AG08395 (cell line): ENCODE measurements around the gene SGPP2.
"Not testable (repeated sequence)": the region's sequence is repeated elsewhere in the genome, so short reads cannot be mapped to it uniquely, and the experiment has no call there.

ENCODE experiments used
- DNase-seq: peaks from one replicate; pipeline ENCODE4 v3.0.0; 2012; ENCODE audit warnings: mixed read lengths, low spot score

Gene SGPP2

DNA sequence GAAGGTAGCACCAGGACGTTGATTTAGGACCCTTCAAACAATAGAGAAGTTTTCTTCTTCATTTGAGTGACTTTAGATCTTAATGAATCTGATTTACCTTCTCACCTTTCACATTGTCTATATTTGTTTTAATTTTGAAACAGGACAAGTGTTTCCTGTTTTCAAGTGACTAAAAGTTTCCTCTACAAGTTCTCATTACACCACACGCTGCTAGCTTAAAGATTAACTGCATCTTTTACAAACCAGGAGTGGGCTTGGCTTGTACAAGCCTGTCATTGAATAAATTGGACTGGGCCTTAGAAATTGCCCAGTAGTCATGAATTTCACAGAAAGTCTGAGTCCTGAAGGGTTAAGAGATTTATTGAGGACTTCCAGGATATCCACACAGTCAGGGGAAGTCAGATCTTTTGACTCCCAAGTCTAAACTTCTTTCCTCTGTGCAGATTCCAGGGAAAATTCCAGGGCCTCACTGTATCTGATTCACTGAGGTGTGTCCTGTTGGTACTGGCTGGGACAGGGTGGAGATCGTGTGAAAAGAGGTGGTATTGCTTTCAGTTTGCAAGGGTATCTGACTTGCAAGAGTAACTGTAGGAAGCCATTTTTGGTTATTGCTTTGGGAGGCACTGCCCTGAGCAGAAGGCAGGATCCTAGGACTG is 3.4 kb downstream of the SGPP2 start:
- DNase-seq: no peak

DNA sequence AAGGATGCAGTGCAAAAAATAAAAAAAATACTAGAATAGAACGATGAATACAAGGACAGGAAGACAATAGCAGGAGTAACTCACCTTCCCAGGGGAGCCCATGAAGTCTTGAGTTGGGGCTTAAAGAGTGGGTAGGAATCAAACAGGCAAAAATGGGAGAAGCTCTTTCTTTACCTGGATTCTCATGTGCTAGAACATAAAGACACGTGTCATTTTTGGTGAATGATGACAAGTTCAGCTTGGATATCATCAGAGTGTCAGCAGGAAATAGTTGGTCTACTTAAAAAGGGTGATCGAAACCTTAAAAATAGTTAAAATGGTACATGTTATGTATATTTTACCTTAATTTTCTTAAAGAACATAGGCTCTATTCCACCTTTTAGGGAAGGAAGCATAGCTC is 5.7 kb downstream of the SGPP2 start:
- DNase-seq: no peak

DNA sequence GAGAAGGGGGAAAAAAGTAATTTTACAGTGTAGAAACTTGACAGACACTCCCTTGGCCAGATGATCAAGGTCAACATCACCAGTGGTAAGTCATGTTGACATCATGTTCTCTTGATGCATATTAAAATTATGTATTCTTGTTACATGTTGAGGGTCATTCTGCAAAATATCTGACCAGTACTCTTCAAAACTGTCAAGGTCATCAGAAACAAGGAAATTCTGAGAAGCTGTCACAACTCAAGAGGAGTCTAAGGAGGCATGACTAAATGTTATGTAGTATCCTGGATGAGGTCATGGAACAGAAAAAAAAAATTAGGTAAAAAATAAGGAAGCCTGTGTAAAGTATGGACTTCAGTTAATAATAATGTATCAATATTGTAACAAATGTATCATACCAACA is 6.3 kb downstream of the SGPP2 start:
- DNase-seq: no peak

DNA sequence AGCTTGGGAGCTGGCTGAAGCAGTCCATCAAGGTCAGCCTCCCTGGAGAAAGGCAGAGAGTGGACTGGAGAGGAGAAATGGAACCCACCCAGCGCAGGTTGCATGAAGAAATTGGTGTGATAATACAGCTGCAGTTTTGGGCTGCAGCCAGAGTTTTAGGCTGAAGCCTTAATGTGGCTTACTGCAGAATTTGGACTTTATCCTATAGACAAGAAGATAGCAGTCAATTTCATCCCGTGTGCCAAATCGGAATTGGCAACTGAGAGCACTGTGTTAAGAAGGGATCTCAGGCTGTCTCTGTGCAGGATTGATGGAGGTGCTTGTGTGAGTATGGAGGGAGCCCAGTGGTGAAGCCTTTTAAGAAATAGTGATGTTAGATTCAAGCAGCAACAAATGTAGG is 7.5 kb downstream of the SGPP2 start:
- DNase-seq: no peak

DNA sequence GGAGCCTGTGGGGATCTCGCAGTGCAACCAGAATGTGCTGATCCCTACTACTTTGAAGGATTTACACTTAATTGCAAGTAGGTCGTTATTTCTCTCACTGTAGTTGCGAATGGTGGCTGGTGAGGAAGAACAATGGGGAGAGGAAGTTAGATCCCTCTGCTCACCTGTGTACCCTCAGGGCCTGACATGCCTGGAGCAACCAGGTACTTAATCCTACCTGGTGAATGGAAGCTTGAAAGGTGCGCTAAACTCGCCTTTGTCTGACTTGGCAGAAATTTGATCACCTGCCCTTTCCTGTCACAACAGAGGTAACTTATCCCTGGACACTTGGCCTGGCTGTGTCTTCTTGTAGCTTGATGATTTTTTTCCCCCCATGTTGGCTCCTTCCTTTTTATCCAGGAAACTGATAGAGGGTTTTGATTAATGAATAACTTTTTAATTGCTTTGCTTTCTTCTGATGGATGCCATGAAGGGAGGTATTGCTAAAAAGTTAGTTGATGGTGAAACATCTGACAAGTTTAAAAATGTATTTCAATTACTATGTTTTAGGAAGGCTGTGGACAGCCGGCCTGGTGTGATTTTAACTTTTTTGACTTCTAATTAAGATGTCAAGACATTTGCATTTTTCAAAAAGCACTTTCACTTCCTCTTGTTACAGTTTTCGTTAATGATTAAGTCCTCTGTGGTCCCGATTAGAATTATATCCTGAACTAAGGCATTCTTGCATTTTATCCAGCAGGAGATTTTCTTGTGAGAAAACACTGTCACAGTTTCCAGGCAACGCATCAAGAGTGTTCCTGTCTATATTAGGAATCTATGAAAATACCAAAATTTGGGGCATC is 9.2 kb downstream of the SGPP2 start:
- no peak for DNase-seq

DNA sequence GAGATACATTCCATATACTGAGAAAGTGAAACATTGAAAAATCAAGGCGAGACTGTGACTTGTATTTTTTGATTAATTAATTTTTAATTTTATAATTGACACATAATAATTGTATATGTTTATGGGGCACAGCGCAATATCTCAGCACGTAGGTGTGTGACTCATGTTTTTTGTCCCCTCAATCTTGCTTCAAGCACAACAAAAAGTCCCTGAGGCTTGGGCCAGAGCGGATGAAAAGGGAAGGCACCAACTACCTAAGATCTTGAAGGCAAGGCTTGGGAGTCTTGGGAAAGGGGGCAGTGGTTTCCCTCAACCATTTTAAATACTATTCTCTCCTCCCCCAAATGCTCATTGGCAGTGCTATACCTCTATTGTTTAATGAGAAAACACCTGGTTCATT is 9.9 kb downstream of the SGPP2 start:
- no peak for DNase-seq

DNA sequence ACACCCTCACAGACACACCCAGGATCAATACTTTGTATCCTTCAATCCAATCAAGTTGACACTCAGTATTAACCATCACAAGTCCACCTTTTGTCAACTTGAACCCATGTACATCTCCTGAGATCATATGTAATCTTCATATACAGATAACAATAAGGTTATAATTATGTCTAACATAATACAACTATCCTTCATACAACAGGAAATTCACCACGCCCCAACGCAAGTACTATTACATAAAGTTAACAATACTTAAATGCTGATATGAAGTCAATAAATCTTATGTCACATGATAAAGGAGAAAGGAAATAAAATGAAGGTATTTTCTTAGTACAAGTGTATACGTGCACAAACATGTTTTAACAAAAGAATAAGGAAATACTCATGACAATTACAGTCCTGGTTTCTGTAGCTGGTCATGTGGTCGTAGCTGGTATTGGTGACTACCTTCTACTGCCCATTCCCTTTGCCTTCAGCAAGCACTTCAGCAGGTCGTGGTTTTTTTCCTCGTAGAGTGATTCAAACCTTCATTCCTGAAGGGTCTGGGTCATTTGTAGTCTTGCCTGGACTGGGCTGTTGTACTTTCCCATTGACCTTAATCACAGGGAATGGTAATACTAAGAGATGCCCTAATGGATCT is 11.2 kb downstream of the SGPP2 start:
- DNase-seq: not testable (repeated sequence)

DNA sequence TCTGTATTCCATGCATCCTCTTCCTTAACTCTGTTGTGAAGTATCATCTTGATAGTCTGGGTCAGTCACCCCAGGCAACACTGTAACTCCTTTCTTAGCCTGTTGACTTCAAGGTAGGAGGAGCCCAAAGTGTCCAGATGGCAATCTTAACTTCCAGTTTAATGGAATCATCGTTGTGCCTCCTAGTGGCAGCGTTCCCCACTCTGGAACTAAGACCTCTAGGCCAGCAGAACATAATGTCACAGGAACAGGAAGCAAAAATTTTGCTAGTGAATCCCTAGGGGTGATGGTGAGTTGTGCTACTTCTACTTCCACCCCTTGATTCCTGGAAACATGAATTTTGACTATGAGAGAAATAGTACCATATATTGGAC is 11.7 kb downstream of the SGPP2 start:
- no peak for DNase-seq

DNA sequence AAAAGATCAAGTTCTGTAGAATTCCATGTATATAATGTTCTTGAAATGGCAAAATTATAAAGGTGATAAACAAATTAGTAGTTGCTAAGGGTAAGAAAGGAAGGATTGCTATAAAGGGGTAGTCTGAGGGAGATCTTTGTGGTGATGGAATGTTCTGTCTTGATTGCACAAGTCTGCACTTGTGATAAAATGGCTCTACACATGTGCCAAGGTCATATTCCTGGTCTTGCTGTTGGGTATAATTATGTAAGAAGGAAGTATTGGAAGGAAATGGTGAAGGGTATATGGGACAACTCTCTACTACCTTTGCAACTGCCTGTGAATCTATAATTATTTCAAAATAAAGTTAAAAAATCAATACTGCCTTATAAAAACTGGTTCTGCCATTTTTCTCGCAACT is 15.3 kb downstream of the SGPP2 start:
- no peak for DNase-seq

DNA sequence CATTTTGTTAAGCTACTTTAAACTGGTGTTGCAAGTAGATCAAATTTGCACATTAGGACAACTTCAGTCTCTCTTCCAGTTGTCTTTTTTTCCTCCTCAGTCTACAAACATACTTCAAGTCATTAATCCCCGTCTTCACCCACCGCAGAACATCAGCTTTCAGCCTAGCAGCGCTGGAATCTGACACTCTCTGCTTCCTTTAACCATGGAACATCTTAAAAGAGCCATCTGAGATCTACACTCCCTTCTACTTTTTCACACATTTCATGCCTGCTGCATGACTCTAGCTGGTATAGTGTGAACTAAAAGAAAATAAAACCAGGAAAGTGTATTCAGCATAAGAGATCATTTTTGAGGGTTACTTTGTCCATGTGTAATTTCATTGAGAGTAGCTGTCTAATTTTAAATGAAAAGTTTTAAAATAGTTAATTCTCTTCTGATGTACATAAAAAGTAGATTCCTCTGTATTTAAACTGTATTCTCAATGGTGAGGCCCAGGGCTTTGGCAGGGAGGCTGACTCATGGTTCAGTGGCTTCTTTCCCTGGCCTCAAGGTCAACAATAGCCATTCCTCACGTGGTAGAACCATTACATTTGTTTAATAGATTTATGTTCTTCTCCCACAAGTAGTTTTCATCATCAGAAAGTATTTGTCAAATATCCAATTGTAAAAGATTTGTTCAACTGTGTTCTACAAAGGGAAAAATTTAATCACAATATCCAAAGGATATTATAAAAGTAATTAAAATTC is 16.5 kb downstream of the SGPP2 start:
- DNase-seq: peak; percentile 76

DNA sequence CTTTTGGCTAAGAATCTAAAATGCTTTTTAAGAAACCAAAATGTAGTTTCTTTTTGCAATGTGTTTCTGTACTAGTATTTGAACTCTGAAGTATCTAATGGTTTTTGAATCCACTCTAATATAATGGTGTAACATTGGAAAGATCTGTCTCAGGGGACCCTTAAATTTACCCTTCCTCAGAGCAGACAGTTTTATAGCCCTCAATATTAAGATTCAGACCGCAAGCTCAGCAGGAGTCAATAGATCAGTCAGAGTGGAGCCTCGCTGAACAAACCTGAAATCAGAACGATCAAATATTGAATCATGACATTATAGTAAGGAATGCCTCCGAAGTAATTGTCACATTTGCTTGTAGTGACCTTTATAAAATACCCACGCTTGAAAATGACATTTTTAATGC is 18.3 kb downstream of the SGPP2 start:
- DNase-seq: no peak

DNA sequence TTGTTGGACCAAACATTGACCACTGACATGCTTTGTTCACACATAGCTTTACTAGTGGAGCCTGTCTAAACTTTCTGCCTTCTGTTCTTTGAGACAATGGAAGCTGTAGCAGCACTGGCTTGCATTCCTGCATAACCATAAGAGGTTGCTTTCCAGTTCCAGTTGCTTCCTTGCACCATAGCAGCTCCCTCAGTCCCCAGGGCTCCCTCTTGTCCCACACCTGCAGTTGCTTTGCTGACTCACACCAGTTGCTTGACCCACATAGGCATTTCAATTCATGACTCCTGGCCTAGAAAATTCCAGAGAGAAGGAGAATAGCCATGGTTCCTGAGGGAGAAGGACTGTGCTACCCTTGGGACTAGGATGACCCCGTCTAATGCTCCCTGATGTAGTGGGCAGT is 20.9 kb downstream of the SGPP2 start:
- peak; percentile 19 for DNase-seq

DNA sequence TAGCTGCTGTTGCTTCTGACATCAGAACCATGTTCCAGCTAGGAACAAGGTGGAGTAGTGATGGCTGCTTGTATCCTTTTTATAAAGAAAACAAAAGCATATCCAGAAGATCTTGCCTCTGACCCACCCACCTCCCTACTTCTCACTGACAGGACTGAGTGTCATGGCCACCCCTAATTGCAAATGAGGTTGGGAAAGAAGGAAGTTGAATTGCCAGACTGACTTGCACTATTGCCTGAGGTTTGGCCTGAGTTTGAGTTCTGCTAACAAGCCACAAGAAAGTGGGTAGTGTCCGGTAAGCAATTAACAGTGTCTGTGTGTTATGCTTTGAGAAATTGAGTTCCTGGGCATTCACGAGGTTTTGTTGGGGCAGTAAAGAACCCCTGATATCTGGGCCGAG is 22.8 kb downstream of the SGPP2 start:
- no peak for DNase-seq

DNA sequence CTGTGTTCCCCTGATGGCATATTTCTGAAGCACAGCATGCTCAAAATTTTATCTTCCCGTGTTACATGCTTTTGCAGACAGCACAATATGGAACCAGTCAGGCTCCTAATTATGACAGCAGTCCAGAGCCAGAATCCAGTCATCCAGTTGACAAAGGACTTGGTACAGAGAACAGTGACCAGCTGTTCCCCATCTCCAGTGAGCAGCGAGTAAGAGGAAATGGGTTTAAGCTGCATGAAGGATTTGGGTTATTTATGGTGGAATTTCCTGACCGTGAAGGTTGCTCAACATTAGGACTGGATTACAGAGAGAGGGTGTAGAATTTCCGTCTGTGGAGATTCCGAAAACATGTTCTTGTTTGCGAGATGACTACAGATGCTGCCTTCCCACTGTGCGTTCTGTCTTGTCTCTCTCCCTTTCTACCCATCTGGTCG is 24.4 kb downstream of the SGPP2 start:
- DNase-seq: peak; percentile 81

DNA sequence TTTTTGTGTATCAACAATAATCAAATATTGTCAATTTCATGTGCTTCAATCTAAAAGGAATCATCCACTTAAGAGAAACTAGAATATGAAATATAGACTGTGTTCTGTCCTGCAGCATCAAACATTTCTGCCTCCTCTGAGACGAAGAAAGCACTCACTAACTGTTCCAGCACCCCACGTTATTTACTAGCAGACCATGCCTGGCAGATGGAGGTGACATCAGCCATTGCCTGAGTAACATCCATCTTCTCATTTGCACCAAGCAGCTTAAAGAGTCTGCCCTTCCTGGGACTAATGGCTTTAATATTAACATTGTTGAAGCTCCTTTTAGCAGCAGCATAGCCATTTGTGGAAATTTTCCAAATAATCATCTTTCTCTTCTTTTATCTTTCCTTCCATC is 25.7 kb downstream of the SGPP2 start:
- DNase-seq: no peak

DNA sequence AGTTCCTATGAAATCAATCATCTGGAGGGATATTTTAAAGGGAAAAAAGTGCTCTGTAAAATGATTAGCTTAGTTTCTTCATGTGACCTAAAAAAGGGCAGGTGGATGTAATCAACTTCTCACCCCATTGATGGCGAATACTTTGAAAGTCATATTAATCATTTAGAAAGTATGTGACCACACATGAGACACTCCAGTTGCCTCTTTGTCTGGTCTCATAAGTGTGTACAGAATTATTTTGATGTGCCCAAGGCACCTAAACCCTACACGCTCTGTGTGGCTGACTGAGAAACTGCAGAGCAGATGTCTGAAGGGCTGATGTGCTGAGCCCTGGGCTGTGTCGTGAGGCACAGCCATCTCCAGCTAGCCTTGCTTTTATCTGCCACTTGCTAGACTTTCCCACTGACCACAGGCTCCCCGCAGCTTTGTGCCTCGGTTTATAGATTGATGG is 26.9 kb downstream of the SGPP2 start:
- DNase-seq: peak; percentile 11

DNA sequence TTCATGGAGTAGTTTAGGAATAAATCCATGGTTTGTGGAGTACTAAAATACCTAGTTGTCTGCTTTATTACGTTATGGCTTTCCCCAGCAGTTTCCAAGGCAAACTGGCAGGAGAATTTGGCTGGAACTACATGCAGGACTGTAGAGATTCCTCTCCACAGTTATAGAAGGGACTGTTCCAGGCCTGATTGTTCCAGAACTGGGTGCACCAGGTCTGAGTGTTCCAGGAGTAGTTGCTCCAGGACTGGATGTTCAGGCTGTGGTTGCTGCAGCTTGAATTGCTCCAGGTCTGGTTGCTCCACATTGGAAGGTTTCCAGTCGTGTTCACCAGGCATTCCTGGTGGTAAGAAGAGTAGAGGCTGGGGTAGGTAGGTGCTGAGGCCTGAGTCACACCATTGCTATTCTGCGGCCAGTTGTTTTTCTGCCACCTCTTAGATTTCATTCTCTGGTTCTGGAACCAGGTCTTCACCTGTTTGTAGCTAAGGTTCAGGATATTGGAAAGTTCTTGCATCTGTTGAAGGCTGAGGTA is 28.1 kb downstream of the SGPP2 start:
- no peak for DNase-seq

DNA sequence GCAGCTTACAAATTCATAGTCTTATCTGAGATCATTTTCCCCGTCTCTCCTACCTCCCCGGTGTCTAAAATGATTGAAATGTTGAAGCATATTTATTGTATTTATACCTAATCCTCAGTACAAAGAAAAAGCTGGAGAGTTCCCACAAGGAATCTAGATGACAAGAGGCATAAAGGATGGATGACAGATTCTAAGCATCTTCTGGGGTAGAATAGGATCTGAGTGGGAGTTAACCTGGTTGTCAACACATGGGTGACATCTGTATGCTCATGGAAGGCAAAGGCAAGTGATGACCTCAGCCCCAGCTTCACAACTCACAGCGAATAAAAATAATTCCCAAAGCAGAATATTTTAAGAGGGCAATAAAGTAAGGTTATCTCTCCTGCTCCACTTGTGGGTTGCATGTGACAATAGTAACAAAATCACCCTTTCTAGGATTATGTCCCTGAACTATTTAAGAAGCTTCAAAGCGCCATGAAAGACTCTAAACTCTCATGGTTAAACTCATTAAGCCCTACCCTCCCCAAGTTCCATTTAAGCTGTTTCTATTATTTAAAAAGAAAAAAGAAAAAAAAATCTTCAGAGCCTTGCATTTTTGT is 32.2 kb downstream of the SGPP2 start:
- DNase-seq: no peak

DNA sequence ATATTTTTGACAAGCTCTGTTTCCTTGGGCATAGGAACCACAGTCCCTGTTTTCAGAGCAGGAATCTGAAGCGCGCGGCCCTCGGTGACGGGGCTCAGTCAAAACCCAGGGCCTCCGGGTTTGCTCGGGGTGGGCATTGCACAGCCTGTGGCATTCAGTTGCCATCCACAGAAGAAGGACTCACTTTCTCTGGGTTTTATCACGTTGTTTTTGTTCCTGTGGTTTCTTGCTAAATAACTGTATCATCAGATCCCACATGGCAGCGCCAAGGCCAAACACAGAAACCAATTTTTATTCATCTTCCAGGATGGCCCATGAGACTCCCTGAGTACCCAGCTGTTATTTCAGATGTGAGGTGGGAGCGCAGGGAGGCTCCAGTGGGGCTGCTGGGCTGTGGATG is 35.6 kb downstream of the SGPP2 start:
- DNase-seq: no peak

DNA sequence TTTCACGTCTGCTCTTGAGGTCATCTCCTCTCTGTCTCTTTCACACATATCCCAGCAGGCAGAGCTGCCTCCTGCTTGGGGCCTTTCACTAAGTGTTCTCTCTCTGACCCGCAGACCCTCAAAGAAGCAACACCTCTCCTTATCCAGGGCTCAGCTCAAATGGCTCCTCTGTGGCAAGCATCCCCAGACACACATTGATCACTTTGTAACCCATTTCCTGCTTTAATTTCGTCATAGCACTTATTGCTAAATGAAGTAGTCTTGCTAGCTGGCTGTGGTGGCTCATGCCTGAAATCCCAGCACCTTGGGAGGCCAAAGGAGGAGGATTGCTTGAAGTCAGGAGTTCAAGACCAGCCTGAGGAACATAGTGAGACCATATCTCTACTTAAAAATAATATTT is 41.4 kb downstream of the SGPP2 start:
- DNase-seq: no peak

DNA sequence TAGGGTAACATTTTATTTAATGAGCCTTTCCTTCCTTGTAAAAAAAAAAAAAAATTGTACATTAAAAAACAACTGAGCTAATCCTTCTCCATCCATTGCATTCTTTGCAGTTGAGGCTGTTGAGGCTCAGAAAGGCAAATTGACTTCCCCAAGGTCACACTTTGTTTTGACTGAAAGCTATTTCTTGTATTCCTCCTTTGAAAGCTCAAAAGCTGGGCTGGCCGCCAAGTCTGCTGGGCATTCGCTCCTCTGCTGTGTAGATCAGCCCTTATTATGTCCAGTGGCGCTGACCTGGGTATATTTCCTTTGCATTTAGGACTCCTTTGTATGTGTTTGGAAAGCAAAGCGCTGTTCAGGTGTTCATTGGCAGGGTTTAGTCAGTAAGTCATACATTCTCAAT is 44.0 kb downstream of the SGPP2 start:
- DNase-seq: no peak
